ENCODE data around the gene MCU.

MCU gene

GRCh38 chr10:72802763-72803505 is 111.0 kb downstream of the MCU start:
- DNase-seq (ENCODE audit: low spot score), result peak; percentile 24

- DNase-seq (ENCODE audit: low spot score), result no peak
Observed at GRCh38 chr10:72808001-72808400, 116.1 kb downstream of the MCU start.

- DNase-seq (ENCODE audit: low spot score), result no peak
Observed at GRCh38 chr10:72809006-72809405, 117.1 kb downstream of the MCU start.

GRCh38 chr10:72810976-72811375 is 119.0 kb downstream of the MCU start:
- DNase-seq (ENCODE audit: low spot score), result no peak

GRCh38 chr10:72812415-72812752 is 120.4 kb downstream of the MCU start:
- peak; percentile 14 for DNase-seq (ENCODE audit: low spot score)

- DNase-seq (ENCODE audit: low spot score), result peak; percentile 62
Observed at GRCh38 chr10:72812753-72813430, 120.9 kb downstream of the MCU start.

GRCh38 chr10:72814099-72814790 is 122.3 kb downstream of the MCU start:
- DNase-seq (ENCODE audit: low spot score), result peak; percentile 30

GRCh38 chr10:72816565-72816964 is 124.6 kb downstream of the MCU start:
- DNase-seq (ENCODE audit: low spot score), result no peak

- DNase-seq (ENCODE audit: low spot score), result no peak
Observed at GRCh38 chr10:72818076-72818475, 126.1 kb downstream of the MCU start.

GRCh38 chr10:72819053-72819452 is 127.1 kb downstream of the MCU start:
- DNase-seq (ENCODE audit: low spot score), result no peak

- DNase-seq (ENCODE audit: low spot score), result no peak
Observed at GRCh38 chr10:72821606-72822005, 129.7 kb downstream of the MCU start.

- DNase-seq (ENCODE audit: low spot score), result no peak
Observed at GRCh38 chr10:72822342-72822986, 130.5 kb downstream of the MCU start.

GRCh38 chr10:72825163-72825562 is 133.2 kb downstream of the MCU start:
- no peak for DNase-seq (ENCODE audit: low spot score)

GRCh38 chr10:72826346-72826745 is 134.4 kb downstream of the MCU start:
- no peak for DNase-seq (ENCODE audit: low spot score)

- DNase-seq (ENCODE audit: low spot score), result no peak
Observed at GRCh38 chr10:72828294-72828693, 136.4 kb downstream of the MCU start.

- DNase-seq (ENCODE audit: low spot score), result no peak
Observed at GRCh38 chr10:72830625-72831024, 138.7 kb downstream of the MCU start.

GRCh38 chr10:72831696-72832409 is 139.9 kb downstream of the MCU start:
- DNase-seq (ENCODE audit: low spot score), result no peak

GRCh38 chr10:72832701-72833100 is 140.8 kb downstream of the MCU start:
- DNase-seq (ENCODE audit: low spot score), result no peak

- peak; percentile 70 for DNase-seq (ENCODE audit: low spot score)
Observed at GRCh38 chr10:72834183-72834825, 142.4 kb downstream of the MCU start.

GRCh38 chr10:72840319-72840718 is 148.4 kb downstream of the MCU start:
- DNase-seq (ENCODE audit: low spot score), result no peak

GRCh38 chr10:72841487-72841886 is 149.5 kb downstream of the MCU start:
- DNase-seq (ENCODE audit: low spot score), result no peak

- no peak for DNase-seq (ENCODE audit: low spot score)
Observed at GRCh38 chr10:72842164-72842563, 150.2 kb downstream of the MCU start.
